K562 (cell line): ENCODE data around the gene SMARCA4. TPM values are rescaled to one million over a fixed set of nuclear protein-coding genes. Genes with fewer than 3 reads are reported as not detected.

Source experiments
- ATAC-seq: fragments of 200-7000 bp; cut with Tn5 transposase; 3 replicates; pipeline ENCODE4 v1.9.1; 2020; ENCODE audit warnings: moderate library complexity
- BruUV-seq: library from RNA; stranded (reverse); fragments of 400-500 nt; replicated peaks from 2 replicates; lab custom pipeline; 2021; lab: Mats Ljungman, UMichigan
- CTCF ChIA-PET: fragments of 300-600 bp; formaldehyde crosslinking; extraction: SDS; loops from one replicate; lab custom pipeline; 2021; ENCODE audit warnings: low intra/inter-chr PET ratio; lab: Yijun Ruan, JAX
- POLR2A ChIA-PET: fragments of 300-600, 350-650 bp; sonication (Branson Sonifier 250); formaldehyde crosslinking; extraction: SDS; loops from one replicate; lab custom pipeline; 2021; ENCODE audit warnings: antibody characterized with exemption, inconsistent platforms; lab: Yijun Ruan, JAX
- DNase-seq, 4 experiments: peaks; one replicate each; pipeline versions ENCODE4 v3.0.0 to v3.0.0-alpha.2; 2011 to 2018; ENCODE audit warnings: low spot score in 3 of 4, mixed read lengths in 3 of 4; ENCODE audit errors: extremely low read depth in 1 of 4
- FAIRE-seq: peaks from 2 replicates; lab custom pipeline; 2011; peaks lifted over from hg19 to GRCh38; lab: Jason Lieb, UNC
- H2AFZ ChIP-seq: 2 replicates; pipeline ENCODE4 v1.6.0; 2011; ENCODE audit warnings: low read depth, low read length, control low read depth, inconsistent platforms
- H3K27ac ChIP-seq: fragments of 200-600 bp; 3 replicates; pipeline ENCODE4 v1.8.0; 2011; ENCODE audit warnings: low read depth, mild to moderate bottlenecking, control low read depth, inconsistent platforms, low read length, moderate library complexity, mixed read lengths; ENCODE audit errors: extremely low read depth
- H3K27me3 ChIP-seq, 2 experiments: fragments of 300-600 bp in 1 of 2; 2 replicates in 1 of 2; 3 replicates in 1 of 2; pipeline versions ENCODE4 v1.6.0 to v1.8.0; 2011; ENCODE audit warnings: inconsistent platforms in 2 of 2, low read length in 2 of 2, mild to moderate bottlenecking in 1 of 2, mixed read lengths in 1 of 2, moderate library complexity in 1 of 2; ENCODE audit not compliant: control insufficient read depth in 2 of 2, insufficient read depth in 2 of 2
- H3K36me3 ChIP-seq: fragments of 300-600 bp; 3 replicates; pipeline ENCODE4 v1.8.0; 2011; ENCODE audit warnings: mild to moderate bottlenecking, low read length, inconsistent platforms; ENCODE audit not compliant: control insufficient read depth, insufficient read depth
- H3K4me1 ChIP-seq, 2 experiments: fragments of 200-600 bp in 1 of 2; replicated peaks in 1 of 2; 2 replicates in 1 of 2; 3 replicates in 1 of 2; pipeline versions ENCODE4 v1.5.1 to v1.8.0; 2011; ENCODE audit warnings: inconsistent platforms in 2 of 2, low read length in 2 of 2, mild to moderate bottlenecking in 1 of 2, mixed read lengths in 1 of 2, moderate library complexity in 1 of 2; ENCODE audit not compliant: control insufficient read depth in 2 of 2, insufficient read depth in 2 of 2
- H3K4me2 ChIP-seq: 2 replicates; pipeline ENCODE4 v1.6.1; 2011; ENCODE audit warnings: low read length, control low read depth, inconsistent platforms, mixed read lengths; ENCODE audit not compliant: insufficient read depth
- H3K4me3 ChIP-seq: fragments of 200-600 bp; sonication (generic), shearing (Covaris generic); 2 replicates; pipeline ENCODE4 v1.5.1; 2016; ENCODE audit warnings: control low read depth, inconsistent platforms
- H3K79me2 ChIP-seq: fragments of 200-600 bp; 3 replicates; pipeline ENCODE4 v1.8.0; 2011; ENCODE audit warnings: low read length, inconsistent platforms; ENCODE audit not compliant: control insufficient read depth, insufficient read depth
- H3K9ac ChIP-seq, 2 experiments: 2 replicates each; pipeline versions ENCODE4 v1.6.0 to v1.6.1; 2011; ENCODE audit warnings: low read depth in 2 of 2, low read length in 2 of 2, control low read depth in 1 of 2, inconsistent platforms in 1 of 2, mild to moderate bottlenecking in 1 of 2, mixed read lengths in 1 of 2; ENCODE audit not compliant: insufficient read depth in 1 of 2
- H3K9me1 ChIP-seq: one replicate; pipeline ENCODE4 v1.6.0; 2011; ENCODE audit warnings: inconsistent platforms, mild to moderate bottlenecking, low read length, moderate library complexity; ENCODE audit not compliant: control insufficient read depth, insufficient read depth
- H3K9me3 ChIP-seq: replicated peaks from 2 replicates; pipeline ENCODE4 v1.5.1; 2011; ENCODE audit warnings: low read depth, low read length, inconsistent platforms; ENCODE audit not compliant: control insufficient read depth, insufficient read depth
- H4K20me1 ChIP-seq: replicated peaks from 2 replicates; pipeline ENCODE4 v1.6.1; 2011; ENCODE audit warnings: low read length, inconsistent platforms, mixed read lengths; ENCODE audit not compliant: control insufficient read depth, insufficient read depth
- MCM3 ChIP-seq: fragments of 450-650 bp; IDR thresholded peaks from 2 replicates; pipeline ENCODE4 v1.6.1; 2016
- RB1 ChIP-seq: fragments of 450-650 bp; IDR thresholded peaks from 2 replicates; pipeline ENCODE4 v1.6.1; 2017; ENCODE audit warnings: low read depth, mild to moderate bottlenecking
- WGBS: fragments of 100-300 bp; shearing (Covaris generic); methylation state at CpG from one replicate; pipeline ENCODE4 v1.1.6; 2016; ENCODE audit warnings: low coverage, mixed read lengths; ENCODE audit not compliant: insufficient coverage; ENCODE audit errors: missing lambda C conversion rate; 5-methylcytosine and 5-hydroxymethylcytosine counted together
- in situ Hi-C: fragments of 300-500 bp; cut with MboI; formaldehyde crosslinking; loops from 4 replicates; pipeline ENCODE4 v1.15.0; 2018; ENCODE audit warnings: inconsistent platforms, mixed read lengths
- intact Hi-C: fragments of 100-400 bp; cut with micrococcal nuclease; formaldehyde crosslinking; loops from 2 replicates; pipeline ENCODE4 v1.14.2; 2022
- polyA plus RNA-seq, 8 experiments: library from polyadenylated mRNA; depleted of rRNA in 4 of 8; stranded (reverse) in 5 of 8; unstranded in 3 of 8; fragments of >200 nt; fragmentation: Nextera tagmentation in 2 of 8; fragmentation: Illumina TruSeq in 1 of 8; extraction: Ambion mirVana in 2 of 8; extraction: Trizol in 1 of 8; gene quantifications; 2 replicates each; pipeline versions ENCODE4 v1.2.1 to v1.2.3, GENCODE V29; 2011 to 2014; ENCODE audit warnings: inconsistent platforms in 1 of 8, missing spikeins in 1 of 8
- total RNA-seq, 7 experiments: library from RNA; depleted of rRNA in 6 of 7; stranded (reverse); fragments of >200 nt in 6 of 7; fragmentation: Illumina TruSeq in 2 of 7; extraction: Trizol in 2 of 7; gene quantifications; 2 replicates each; pipeline versions ENCODE4 v1.2.1 to v1.2.3, GENCODE V29; 2011 to 2021; ENCODE audit warnings: low replicate concordance in 1 of 7
- TF ChIP-seq, protein P1 (sequence below): fragments of 450-650 bp; IDR thresholded peaks from 2 replicates; pipeline ENCODE4 v1.6.1; 2017; ENCODE audit warnings: antibody characterized with exemption, mild to moderate bottlenecking
- TF ChIP-seq, protein P2 (sequence below): fragments of 200-800 bp; sonication (Bioruptor generic); IDR thresholded peaks from 2 replicates; pipeline ENCODE4 v1.6.1; 2017; ENCODE audit warnings: missing genetic modification characterization, missing compliant biosample characterization

Gene SMARCA4
- total and polyA plus RNA-seq, 9 of the 15 experiments (the other 6 are each of a cell fraction or from before 2014, with no cell fraction given), result 19.3 to 207 (median 52.1) TPM

DNA sequence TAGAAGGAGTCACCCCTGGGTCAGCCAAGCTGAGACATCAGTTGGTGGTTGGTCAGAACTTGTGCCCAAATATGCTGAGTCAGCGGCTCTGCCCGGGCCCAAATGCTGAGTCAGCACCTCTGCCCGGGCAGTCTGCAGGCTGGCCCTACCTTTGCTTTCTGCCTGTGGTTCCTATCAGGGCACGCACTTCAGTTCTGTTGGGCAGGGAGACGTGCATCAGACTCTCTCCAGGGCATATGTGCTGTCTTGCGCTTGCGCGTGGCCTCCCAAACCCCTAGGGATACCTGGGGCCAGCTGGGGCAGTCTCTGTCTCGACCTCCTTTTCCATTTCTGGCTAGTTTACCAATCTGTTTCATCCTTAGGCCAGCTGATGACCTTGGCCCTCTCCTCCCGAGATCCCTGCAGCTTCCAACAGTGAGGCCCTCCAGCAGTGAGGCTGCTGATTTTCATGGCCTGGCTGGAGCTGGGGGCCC is 104.0 kb downstream of the SMARCA4 start (continued):
- TF ChIP-seq, protein P1, sequence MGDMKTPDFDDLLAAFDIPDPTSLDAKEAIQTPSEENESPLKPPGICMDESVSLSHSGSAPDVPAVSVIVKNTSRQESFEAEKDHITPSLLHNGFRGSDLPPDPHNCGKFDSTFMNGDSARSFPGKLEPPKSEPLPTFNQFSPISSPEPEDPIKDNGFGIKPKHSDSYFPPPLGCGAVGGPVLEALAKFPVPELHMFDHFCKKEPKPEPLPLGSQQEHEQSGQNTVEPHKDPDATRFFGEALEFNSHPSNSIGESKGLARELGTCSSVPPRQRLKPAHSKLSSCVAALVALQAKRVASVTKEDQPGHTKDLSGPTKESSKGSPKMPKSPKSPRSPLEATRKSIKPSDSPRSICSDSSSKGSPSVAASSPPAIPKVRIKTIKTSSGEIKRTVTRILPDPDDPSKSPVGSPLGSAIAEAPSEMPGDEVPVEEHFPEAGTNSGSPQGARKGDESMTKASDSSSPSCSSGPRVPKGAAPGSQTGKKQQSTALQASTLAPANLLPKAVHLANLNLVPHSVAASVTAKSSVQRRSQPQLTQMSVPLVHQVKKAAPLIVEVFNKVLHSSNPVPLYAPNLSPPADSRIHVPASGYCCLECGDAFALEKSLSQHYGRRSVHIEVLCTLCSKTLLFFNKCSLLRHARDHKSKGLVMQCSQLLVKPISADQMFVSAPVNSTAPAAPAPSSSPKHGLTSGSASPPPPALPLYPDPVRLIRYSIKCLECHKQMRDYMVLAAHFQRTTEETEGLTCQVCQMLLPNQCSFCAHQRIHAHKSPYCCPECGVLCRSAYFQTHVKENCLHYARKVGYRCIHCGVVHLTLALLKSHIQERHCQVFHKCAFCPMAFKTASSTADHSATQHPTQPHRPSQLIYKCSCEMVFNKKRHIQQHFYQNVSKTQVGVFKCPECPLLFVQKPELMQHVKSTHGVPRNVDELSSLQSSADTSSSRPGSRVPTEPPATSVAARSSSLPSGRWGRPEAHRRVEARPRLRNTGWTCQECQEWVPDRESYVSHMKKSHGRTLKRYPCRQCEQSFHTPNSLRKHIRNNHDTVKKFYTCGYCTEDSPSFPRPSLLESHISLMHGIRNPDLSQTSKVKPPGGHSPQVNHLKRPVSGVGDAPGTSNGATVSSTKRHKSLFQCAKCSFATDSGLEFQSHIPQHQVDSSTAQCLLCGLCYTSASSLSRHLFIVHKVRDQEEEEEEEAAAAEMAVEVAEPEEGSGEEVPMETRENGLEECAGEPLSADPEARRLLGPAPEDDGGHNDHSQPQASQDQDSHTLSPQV, result peak; percentile 81
- TF ChIP-seq RB1, result 0 out of 2 replicates have a peak, but pooled peaks have one; percentile 21

- FAIRE-seq (no peak), ATAC-seq (no peak), DNase-seq (no peak)
- intact Hi-C loops, result no loop called here
- TF ChIP-seq MCM3, result no peak
- TF ChIP-seq, protein P2, sequence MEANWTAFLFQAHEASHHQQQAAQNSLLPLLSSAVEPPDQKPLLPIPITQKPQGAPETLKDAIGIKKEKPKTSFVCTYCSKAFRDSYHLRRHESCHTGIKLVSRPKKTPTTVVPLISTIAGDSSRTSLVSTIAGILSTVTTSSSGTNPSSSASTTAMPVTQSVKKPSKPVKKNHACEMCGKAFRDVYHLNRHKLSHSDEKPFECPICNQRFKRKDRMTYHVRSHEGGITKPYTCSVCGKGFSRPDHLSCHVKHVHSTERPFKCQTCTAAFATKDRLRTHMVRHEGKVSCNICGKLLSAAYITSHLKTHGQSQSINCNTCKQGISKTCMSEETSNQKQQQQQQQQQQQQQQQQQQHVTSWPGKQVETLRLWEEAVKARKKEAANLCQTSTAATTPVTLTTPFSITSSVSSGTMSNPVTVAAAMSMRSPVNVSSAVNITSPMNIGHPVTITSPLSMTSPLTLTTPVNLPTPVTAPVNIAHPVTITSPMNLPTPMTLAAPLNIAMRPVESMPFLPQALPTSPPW (CRISPR knock-in tag), result no peak
- H3K36me3 ChIP-seq, result peaks cover 36% of the 10 kb centered on the region; the same call in 2 of the 3 replicates
- H3K9me1 ChIP-seq, result no peaks in the 10 kb centered on the region
- WGBS, result 95% methylated on average over 5 of the region's 5 CpGs
- no peak overlapping the region for H3K4me3 ChIP-seq
- no peaks in the 10 kb centered on the region for H3K79me2 ChIP-seq
- BruUV-seq, result no TSS peak
- ChIA-PET POLR2A (interaction anchor here (0.8 kb wide), 1 partner anchor 31 kb away, joined by 4 read pairs; no protein-coding TSS in a partner anchor), CTCF (no interaction called here)
- H3K9ac ChIP-seq, result no peak overlapping the region
- peaks cover 0 to 22% of the 10 kb centered on the region in 2 experiments; a peak in 4 of 5 replicates for H3K4me1 ChIP-seq
- no peaks in the 10 kb centered on the region for H3K9me3 ChIP-seq
- in situ Hi-C loops, result no loop called here
- no peak overlapping the region for H2AFZ ChIP-seq
- H4K20me1 ChIP-seq, result no peaks in the 10 kb centered on the region
- H3K27me3 ChIP-seq, result no peaks in the 10 kb centered on the region
- no peak overlapping the region for H3K4me2 ChIP-seq
- H3K27ac ChIP-seq, result no peak overlapping the region
Observed at GRCh38 chr19:11066326-11066725, 105.5 kb downstream of the SMARCA4 start.
